ENCODE measurements around the gene KBTBD7.
"Not testable (repeated sequence)": the region's sequence is repeated elsewhere in the genome, so short reads cannot be mapped to it uniquely, and the experiment has no call there.

The KBTBD7 gene

DNA sequence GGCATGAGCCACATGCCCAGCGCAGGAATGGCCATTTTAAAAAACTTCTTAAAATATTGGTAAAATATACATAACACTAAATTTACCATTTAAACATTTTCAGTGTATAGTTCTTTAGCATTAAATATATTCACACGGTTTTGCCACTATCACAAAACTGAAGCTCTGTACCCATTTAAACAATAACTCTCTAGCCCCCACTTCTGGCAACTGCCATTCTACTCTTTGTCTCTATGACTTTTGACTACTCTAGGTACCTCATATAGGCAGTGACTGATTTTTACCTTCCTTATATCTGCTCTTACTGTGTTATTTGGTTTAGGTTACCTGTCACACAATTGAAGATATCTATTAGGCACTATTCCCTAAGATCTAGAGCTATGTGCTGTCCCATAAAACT, 2.3 kb upstream of the KBTBD7 start:
- peak; percentile 69 for DNase-seq

DNA sequence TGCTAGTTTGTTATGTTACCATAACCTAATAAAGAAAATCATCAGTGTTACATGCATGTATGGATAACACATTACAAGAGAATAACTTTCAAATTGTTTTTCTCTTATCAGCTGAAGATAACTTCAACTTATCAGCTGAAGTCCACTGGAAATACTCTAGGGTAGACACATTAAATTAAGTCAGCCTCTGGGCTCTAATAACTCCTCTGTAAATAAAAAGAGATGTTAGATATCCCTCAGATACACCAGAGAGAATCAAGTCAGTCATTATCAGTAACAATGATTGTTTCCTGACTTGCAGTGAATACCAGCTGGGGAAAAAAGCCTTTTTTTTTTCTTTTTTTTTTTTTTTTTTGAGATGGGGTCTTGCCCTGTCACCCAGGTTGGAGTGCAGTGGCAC, 1.6 kb upstream of the KBTBD7 start:
- DNase-seq = no peak

DNA sequence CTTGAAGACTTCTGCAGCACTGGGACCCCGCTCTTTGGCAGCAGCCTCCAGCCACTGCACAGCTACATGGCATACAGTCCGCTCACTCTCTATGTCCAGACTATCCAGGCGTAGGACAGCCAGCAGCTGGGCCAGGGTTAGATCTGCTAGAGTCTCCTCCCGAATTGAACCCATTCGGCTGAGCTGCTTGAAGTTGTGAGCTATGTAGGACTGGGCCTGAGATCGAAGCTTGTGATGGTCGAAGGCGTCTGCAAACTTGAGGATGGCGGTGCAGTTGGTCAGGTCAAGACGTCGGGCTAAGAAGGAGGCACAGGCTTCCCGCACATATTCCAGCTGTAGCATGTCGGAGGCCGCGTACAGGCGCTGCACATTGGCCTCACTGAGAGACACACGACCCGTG, 900 bp downstream of the KBTBD7 start:
- no peak for DNase-seq

DNA sequence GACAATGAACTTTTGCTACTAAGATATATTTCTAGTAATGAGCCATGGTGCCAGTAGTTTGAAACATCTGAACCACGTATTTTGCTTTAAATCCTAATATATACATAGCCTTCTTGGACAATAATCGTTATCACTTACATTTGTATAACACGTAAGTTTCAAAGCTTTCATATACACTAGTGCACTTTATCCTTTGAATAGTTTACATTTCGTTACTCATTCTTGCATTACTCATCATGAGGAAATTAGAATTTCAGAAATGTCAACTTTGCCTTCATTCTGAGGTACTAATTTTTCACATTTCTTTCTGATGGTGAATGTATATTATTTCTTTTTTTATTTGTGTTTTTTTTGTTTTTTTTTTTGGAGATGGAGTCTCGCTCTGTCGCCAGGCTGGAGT, 5.8 kb downstream of the KBTBD7 start:
- no peak for DNase-seq

DNA sequence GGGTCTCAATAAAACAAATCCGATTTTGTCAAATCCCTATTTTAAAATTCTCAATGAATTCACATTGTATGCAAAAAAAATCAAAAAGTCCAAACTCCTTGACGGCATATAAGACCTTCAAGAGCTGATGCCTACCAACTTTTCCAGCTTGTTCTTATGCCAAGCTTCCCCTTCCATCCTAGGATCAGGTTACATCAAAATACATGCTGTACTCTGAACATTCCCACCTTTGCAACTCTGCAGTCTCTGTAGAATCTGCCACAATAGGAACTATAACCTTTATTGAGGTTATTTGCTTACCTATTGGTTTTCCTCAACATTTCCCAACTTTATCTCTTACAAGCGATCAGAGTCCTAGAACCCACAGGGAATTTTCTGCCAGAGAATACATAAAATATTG, 7.9 kb downstream of the KBTBD7 start:
- DNase-seq = no peak

DNA sequence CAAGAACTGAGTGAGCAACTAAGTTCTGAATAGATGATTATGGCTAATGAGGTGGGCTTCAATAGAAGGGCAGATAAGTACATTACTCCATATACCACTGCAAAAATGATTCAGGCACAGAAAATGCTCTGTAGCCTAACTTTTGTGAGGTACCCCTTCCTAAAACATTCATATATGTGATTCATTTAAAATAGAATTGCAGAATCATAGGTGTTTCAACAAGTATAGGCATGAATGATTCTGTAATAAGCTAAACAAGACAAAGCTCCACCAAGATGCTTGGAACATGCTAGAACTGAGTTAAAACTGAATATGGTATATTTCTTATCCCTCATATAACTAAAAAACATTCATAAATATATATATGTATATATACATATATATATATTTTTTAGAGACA, 12.1 kb downstream of the KBTBD7 start:
- DNase-seq = no peak

DNA sequence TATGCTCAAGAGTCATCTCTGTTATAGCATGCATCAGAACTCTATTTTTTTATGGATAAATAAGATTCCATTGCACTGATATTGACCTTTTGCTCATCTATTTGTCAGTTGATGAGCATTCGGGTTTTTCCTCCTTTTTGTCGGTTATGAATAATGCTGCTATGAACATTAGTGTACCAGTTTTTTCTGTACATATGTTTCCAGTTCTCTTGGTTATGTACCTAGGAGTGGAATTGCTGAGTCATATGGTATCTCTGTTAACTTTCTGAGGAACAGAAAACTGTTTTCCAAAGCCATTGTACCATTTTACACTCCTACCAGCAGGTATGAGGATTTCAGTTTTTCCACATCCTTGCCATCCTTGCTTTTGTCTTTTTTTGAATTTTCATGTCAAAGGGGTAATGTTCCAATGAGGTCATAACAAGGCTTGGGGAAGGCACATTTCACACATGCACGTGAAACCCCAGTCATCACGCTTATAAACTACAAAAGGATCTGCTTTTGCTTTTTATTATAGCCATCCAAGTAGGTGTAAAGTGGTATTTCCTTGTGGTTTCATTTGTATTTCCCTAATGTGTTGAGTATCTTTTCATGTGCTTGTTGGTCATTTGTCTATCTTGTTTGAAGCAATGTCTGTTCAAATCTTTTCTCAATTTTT, 14.6 kb downstream of the KBTBD7 start:
- peak; percentile 21 for DNase-seq

DNA sequence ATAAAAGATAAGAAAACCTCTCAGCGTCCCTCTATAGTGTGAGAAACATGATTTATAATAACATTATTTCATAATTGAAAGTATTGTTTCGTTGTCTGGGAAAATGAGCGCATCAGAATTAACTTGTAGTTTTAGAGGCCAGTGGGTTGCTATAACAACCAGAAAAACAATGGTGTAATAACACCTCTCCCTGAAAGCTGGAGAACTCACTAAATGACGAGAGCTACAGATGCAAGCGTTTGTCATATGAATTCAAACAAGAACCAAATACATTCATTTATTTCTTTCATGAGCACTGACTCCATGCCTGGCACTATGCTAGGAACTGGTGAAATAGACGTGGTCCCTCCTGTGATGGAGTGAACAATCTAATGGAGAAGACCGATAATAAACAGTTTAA, 16.3 kb downstream of the KBTBD7 start:
- no peak for DNase-seq

DNA sequence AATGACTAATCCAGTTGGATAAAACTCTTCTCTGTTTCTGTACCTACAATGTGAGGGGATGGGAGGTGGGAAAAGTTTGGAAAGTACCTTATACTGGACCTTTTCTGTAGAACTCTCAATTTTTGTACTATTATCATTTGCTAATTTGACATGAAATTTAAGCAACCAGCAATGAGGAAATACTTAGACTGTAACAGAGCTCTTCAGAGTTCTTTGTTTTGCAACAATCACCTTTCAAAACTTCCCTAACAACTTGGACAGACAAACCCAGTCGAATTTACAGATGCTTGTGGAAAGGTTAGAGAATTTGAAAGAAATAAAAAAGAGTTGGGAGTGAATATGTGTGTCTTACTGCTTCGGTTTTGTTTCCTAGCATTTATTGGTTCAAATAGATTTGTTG, 16.8 kb downstream of the KBTBD7 start:
- DNase-seq = peak; percentile 37

DNA sequence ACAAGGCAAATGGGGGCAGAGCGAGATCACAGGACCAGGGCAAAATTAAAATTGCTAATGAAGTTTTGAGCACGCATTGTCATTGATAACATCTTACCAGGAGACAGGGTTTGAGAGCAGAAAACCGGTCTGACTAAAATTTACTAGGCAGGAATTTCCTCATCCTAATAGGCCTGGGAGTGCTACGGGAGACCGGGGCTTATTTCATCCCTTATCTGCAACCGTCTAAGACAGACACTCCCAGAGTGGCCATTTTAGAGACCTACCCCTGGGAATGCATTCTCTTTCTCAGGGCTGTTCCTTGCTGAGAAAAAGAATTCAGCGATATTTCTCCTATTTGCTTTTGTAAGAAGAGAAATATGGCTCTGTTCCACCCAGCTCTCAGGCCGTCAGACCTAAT, 18.8 kb downstream of the KBTBD7 start:
- not testable (repeated sequence) for DNase-seq

DNA sequence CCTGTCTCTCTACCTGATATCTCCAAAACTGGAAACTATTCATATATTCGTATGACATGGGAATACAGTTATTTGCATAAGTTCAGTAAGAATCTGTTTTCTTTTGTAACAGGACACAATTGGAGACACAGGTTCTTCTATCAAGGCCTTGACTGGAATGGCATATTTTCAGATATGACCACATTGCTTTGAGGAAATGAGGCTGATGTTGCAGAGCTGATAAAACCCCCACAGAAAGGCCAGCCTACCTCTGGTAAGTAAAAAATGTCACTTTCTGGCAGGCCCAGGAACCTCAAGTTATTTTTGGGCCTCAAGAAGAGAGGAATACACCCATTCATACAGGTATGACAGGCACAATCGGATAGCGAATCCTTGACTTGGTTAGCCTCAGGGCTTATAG, 32.2 kb downstream of the KBTBD7 start:
- DNase-seq = peak; percentile 33

DNA sequence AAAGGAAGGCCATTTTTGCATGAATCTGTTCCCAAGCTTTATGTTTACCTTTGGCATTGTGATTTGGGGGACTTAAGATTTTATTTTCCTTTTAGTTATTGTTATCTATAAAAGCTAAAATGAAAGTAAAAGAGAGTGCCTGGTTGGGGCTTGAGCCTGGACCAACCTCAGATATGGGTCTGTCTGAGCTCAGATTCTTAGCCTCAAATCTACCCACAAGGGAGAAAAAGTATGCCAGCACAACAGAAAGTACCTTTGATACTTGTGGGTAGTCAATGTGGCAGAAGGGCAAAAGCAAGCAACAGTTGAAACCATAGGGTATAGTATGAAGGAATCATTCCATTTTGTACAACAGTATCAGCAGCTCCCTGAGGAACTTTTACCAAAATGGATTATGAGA, 35.2 kb downstream of the KBTBD7 start:
- no peak for DNase-seq

DNA sequence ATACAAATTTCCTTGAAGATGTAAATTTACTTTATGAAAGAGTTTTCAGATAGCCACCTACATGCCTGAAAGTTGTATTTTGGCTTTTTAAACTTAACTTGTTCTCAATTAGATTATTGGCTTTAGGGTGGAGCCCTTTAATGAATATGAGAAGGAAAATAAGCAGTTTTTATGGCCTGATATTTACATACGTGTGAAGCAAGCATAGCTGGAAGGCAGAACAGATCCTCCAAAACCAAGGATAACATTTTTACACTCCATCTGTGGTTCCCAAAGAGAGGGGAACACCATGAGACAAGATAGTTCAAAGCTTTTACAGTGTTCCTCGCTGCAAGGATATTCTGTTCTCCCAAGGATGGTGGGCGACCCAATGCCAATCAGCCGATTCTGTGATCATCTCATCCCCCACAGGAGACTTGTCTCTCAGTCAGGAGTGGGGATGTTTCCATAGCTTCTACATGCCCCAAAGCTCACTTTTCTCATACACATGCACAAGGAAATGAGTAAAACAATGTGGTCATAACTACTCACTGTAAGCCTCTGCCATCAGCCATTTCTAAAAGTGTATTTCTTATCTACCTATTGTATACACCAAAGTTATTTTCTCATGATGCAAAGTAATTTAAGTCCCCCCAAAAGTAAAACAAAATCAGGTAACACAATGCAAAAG, 37.2 kb downstream of the KBTBD7 start:
- DNase-seq = no peak

DNA sequence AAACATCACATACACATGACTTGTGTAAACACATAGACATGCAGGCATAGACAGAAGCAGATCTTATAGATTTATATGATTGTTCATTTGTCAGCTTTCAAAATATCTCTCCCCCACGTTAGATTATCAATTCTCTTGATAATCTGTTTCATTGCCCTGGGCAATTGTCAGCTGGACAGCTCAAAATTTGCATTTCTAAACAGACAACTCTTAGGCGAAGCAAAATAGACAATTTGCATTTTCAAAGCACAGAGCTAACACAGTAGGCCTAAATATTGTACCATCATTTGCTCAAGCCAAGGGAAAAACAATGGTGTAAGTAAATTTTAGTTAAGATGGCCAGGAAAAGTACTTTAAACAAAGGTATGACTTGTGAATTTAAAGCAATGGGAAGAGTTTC, 37.7 kb downstream of the KBTBD7 start:
- DNase-seq = no peak

DNA sequence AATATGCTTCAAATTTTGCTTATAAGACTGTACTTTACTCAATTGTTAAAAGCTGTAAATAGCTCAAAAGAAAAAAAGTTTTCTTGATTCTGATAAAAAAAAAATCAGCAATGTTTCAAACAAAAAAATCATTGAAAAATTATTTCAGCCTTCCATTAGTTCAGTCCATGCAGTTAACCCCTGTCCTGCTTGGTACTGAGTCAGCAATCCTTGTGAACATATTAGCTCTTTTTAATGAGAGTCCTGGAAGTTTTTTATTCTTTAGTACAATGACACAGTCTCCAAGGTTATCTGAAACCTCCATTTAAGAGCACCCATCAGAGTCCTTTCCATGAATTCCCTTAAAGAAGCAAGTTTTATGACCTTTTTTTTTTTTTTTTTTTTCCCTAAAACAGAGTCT, 40.3 kb downstream of the KBTBD7 start:
- no peak for DNase-seq

DNA sequence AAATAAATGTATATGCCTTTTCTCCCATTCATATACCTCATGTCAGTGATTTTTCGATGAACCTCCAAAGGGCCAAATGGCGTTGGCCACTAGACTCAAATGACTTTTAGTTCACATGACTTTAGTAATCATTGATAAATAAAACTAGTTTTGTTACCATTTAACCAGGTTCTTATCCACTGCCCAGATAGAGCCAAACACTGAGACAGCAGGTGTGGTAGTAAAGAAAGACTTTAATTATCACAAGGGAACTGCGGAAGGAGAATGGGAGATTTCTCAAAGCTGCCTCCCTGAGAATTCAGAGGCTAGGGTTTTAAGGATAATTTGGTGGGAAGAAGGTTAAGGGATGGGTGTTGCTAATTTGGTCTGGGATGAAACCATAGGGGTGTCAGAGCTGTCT, 42.4 kb downstream of the KBTBD7 start:
- no peak for DNase-seq

DNA sequence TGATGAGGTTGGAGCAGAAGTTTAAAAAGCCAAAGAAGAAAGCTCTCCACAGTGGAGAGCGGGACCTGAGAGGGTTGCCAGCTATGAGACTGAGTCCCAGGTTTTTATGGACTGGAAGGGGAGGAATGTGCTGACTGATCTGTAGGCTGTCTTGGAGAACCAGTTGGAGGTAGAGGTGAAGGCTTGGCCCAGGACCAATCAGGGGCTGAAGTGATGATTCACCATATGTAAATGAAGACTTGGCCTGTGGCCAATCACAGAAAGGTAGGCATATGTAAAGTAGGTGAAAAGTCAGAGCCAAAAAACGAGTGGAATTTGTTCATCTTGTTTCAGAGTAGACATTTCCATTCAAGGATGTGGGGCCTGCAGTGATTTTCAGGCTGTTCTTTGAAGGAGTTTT, 44.3 kb downstream of the KBTBD7 start:
- no peak for DNase-seq

DNA sequence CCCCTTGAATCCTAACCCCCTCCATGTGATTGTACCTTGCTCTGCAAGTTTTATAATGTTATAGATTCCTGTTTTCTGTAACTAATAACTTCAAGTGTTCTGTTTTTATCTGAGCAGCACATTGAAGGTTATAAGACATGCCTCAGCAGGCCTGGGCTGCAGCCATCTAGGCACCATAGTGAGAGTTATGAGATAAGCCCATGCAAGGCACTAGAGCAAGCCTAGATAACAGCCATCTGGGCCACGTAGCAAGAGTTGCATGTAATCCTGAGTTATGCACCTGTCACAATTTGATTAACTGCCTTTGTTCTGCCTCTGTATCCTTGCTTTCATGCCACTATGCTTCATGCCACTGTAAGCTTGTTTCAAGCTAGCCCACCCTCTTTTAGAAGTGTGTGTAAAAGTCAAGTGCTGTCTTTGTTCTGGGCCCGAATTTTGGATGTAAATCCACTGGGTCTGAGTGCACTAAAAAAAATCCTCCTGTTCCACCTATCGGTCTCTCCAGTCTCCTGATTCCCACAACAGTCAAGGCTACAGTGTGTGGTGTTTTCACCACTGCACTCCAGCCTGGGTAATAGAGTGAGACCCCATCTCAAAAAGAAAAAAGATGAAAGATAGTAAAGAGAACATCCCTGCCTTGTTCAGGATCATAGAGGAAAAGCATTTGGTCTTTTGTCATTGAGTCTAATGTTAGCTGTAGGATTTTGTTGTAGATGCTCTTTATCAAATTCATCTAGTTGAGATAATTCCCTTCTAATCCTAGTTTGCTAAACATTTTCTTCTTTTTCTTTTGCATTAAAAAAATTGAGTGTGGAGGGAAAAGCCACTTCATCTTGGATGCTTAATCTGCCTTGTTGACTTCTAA, 45.7 kb downstream of the KBTBD7 start:
- peak; percentile 43 for DNase-seq

DNA sequence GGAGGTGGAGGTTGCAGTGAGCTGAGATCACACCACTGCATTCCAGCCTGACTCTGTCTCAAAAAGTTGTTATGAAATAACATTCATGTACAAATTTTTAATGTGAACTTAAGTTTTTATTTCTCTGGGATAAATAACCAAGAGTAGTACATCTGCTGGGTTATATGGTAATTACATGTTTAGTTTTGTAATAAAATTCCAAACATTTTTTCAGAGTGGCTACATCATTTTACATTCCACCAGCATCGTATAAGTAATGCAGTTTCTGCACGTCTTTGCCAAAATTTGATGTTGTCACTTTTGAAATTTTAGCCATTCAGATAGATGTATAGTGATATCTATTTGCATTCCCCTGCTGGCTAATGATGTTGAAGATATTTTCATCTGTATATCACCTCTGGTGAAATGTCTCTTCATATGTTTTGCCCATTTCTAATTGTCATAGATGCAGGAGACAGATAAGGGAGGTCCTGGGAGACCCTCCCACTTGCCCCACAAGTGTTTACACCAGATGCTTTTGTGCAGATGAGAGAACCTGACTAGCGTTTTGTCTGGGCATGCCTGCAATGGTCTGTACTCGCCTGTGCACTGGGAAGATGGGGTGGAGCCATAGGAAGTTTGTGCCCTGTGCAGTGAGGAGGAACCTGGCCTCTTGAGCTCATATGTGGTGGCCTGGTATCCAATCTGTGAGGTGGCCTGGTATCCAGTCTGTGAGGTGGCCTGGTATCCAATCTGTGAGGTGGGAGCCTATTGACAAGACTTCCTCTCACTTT, 49.0 kb downstream of the KBTBD7 start:
- DNase-seq = no peak

DNA sequence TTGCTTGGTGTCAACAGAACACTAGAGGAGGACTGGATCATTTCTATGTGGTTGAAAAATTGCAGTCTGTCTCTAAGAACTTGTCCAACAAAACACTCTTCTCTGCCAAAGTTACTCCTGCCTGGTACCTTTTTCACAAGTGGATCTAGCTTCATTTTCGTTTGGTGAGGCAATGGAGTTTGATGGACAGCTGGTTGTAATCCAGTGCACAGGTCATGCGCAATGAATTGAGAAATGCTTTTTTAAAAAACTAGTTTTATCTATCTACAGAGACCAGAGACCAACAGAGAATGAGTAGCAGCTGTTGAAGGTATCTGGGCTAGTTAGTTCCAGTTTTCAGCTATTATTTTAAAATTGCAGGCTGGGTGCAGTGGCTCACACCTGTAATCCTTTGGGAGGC, 49.8 kb downstream of the KBTBD7 start:
- DNase-seq = no peak
